ENCODE data around the gene KLHL40. TPM values are rescaled to one million over a fixed set of nuclear protein-coding genes. Genes with fewer than 3 reads are reported as not detected.

KLHL40 gene
- polyA plus RNA-seq, 6 donors from 2014 or later = not detected

- H3K27me3 Mint-ChIP-seq = peaks cover 0 to 12% (median 11%) of the 10 kb centered on the region in 3 donors
Measured at GRCh38 chr3:42691816-42692666, 6.7 kb downstream of the KLHL40 start.

GRCh38 chr3:42692667-42693529, 7.6 kb downstream of the KLHL40 start:
- peak overlapping the region in 1 of 6 donors; percentile 23 for H3K27ac Mint-ChIP-seq
- ATAC-seq (ENCODE audit: low read depth in 2 of 2) (no peak), DNase-seq (no peak)
- no peaks in the 10 kb centered on the region for H3K4me1 Mint-ChIP-seq
- H3K9me3 Mint-ChIP-seq = no peaks in the 10 kb centered on the region
- H3K36me3 Mint-ChIP-seq = no peaks in the 10 kb centered on the region
- no peak overlapping the region for H3K4me3 Mint-ChIP-seq
- peaks cover 0 to 11% (median 10%) of the 10 kb centered on the region in 3 donors for H3K27me3 Mint-ChIP-seq

More at GRCh38 chr3:42691816-42692666, 6.7 kb downstream of the KLHL40 start:
- no peak for DNase-seq
- ATAC-seq (ENCODE audit: low read depth in 2 of 2) = no peak
- Mint-ChIP-seq H3K27ac (no peak overlapping the region), H3K36me3 (no peaks in the 10 kb centered on the region), H3K4me3 (no peak overlapping the region), H3K9me3 (no peaks in the 10 kb centered on the region), H3K4me1 (no peaks in the 10 kb centered on the region)

- no peak for DNase-seq
- Mint-ChIP-seq H3K27ac (no peak overlapping the region), H3K36me3 (no peaks in the 10 kb centered on the region), H3K4me3 (no peak overlapping the region), H3K9me3 (no peaks in the 10 kb centered on the region), H3K27me3 (peaks cover 0 to 11% (median 10%) of the 10 kb centered on the region in 3 donors), H3K4me1 (no peaks in the 10 kb centered on the region)
- ATAC-seq (ENCODE audit: low read depth in 2 of 2) = no peak
Measured at GRCh38 chr3:42693530-42693930, 8.2 kb downstream of the KLHL40 start.

GRCh38 chr3:42694366-42694765, 9.0 kb downstream of the KLHL40 start:
- DNase-seq (no peak), ATAC-seq (ENCODE audit: low read depth in 2 of 2) (no peak)
- H3K27ac Mint-ChIP-seq = no peak overlapping the region
- H3K4me3 Mint-ChIP-seq = no peak overlapping the region
- H3K4me1 Mint-ChIP-seq = no peaks in the 10 kb centered on the region
- peaks cover 0 to 11% (median 10%) of the 10 kb centered on the region in 3 donors for H3K27me3 Mint-ChIP-seq
- no peaks in the 10 kb centered on the region for H3K9me3 Mint-ChIP-seq
- no peaks in the 10 kb centered on the region for H3K36me3 Mint-ChIP-seq

GRCh38 chr3:42696356-42697288, 11.3 kb downstream of the KLHL40 start:
- DNase-seq (no peak), ATAC-seq (ENCODE audit: low read depth in 2 of 2) (no peak)
- Mint-ChIP-seq H3K9me3 (peaks cover 0 to 6% (median 0%) of the 10 kb centered on the region in 7 donors), H3K27ac (no peak overlapping the region), H3K4me3 (no peak overlapping the region), H3K27me3 (peaks cover 11 to 20% (median 19%) of the 10 kb centered on the region in 3 donors), H3K36me3 (no peaks in the 10 kb centered on the region), H3K4me1 (peaks cover 0 to 10% (median 0%) of the 10 kb centered on the region in 3 donors)

- no peak overlapping the region for H3K4me3 Mint-ChIP-seq
- peak overlapping the region in 1 of 6 donors; percentile 32 for H3K27ac Mint-ChIP-seq
- H3K27me3 Mint-ChIP-seq = peaks cover 11 to 22% (median 21%) of the 10 kb centered on the region in 3 donors
- peaks cover 0 to 6% (median 0%) of the 10 kb centered on the region in 7 donors for H3K9me3 Mint-ChIP-seq
- no peak for DNase-seq
- H3K4me1 Mint-ChIP-seq = peaks cover 0 to 10% (median 0%) of the 10 kb centered on the region in 3 donors
- H3K36me3 Mint-ChIP-seq = no peaks in the 10 kb centered on the region
- ATAC-seq (ENCODE audit: low read depth in 2 of 2) = no peak
Measured at GRCh38 chr3:42697289-42698051, 12.1 kb downstream of the KLHL40 start.

- peaks cover 17 to 29% (median 27%) of the 10 kb centered on the region in 3 donors for H3K27me3 Mint-ChIP-seq
- DNase-seq = no peak
- no peak for ATAC-seq (ENCODE audit: low read depth in 2 of 2)
- H3K4me3 Mint-ChIP-seq = peak overlapping the region in 1 of 8 donors; percentile 68
- H3K36me3 Mint-ChIP-seq = no peaks in the 10 kb centered on the region
- peaks cover 0 to 10% (median 0%) of the 10 kb centered on the region in 3 donors for H3K4me1 Mint-ChIP-seq
- peak overlapping the region in 1 of 6 donors; percentile 2 for H3K27ac Mint-ChIP-seq
- peaks cover 0 to 6% (median 0%) of the 10 kb centered on the region in 7 donors for H3K9me3 Mint-ChIP-seq
Measured at GRCh38 chr3:42698216-42698910, 13.0 kb downstream of the KLHL40 start.

GRCh38 chr3:42698911-42699230, 13.5 kb downstream of the KLHL40 start:
- ATAC-seq (ENCODE audit: low read depth in 2 of 2) = no peak
- H3K36me3 Mint-ChIP-seq = no peaks in the 10 kb centered on the region
- H3K27ac Mint-ChIP-seq = no peak overlapping the region
- H3K27me3 Mint-ChIP-seq = peaks cover 18 to 32% (median 29%) of the 10 kb centered on the region in 3 donors
- no peak overlapping the region for H3K4me3 Mint-ChIP-seq
- peaks cover 0 to 6% (median 0%) of the 10 kb centered on the region in 7 donors for H3K9me3 Mint-ChIP-seq
- H3K4me1 Mint-ChIP-seq = peaks cover 0 to 10% (median 0%) of the 10 kb centered on the region in 3 donors
- no peak for DNase-seq

GRCh38 chr3:42699511-42699971, 14.2 kb downstream of the KLHL40 start:
- no peak for ATAC-seq (ENCODE audit: low read depth in 2 of 2)
- H3K4me1 Mint-ChIP-seq = peaks cover 0 to 10% (median 0%) of the 10 kb centered on the region in 3 donors
- peaks cover 0 to 6% (median 0%) of the 10 kb centered on the region in 7 donors for H3K9me3 Mint-ChIP-seq
- H3K27ac Mint-ChIP-seq = peak overlapping the region in 1 of 6 donors; percentile 1
- peaks cover 18 to 35% (median 29%) of the 10 kb centered on the region in 3 donors for H3K27me3 Mint-ChIP-seq
- no peak for DNase-seq
- H3K36me3 Mint-ChIP-seq = no peaks in the 10 kb centered on the region
- H3K4me3 Mint-ChIP-seq = no peak overlapping the region

- ATAC-seq (ENCODE audit: low read depth in 2 of 2) (no peak), DNase-seq (no peak)
- Mint-ChIP-seq H3K4me3 (no peak overlapping the region), H3K9me3 (peaks cover 0 to 6% (median 0%) of the 10 kb centered on the region in 7 donors), H3K36me3 (no peaks in the 10 kb centered on the region), H3K27me3 (peaks cover 18 to 41% (median 32%) of the 10 kb centered on the region in 3 donors), H3K27ac (no peak overlapping the region), H3K4me1 (peaks cover 0 to 10% (median 0%) of the 10 kb centered on the region in 3 donors)
Measured at GRCh38 chr3:42700366-42701288, 15.3 kb downstream of the KLHL40 start.
